Right renal pelvis (tissue), 4 donors: Measurements from ENCODE around the gene PRICKLE2. TPM values are rescaled to one million over a fixed set of nuclear protein-coding genes. Genes with fewer than 3 reads are reported as not detected.
A peak's percentile ranks its signal among the peaks of the same experiment; 100 is the strongest.

Source experiments
- DNase-seq, 4 donors: peaks; one replicate each; pipeline ENCODE4 v3.0.0-alpha.2; 2013; ENCODE audit warnings: low read depth in 4 of 4, low spot score in 3 of 4, missing footprints in 1 of 4
- polyA plus RNA-seq, 4 donors: library from polyadenylated mRNA; unstranded; fragments of 120-200 nt; gene quantifications; one replicate each; pipeline ENCODE4 v1.2.1, GENCODE V29; 2013; ENCODE audit not compliant: insufficient read length in 4 of 4

Gene PRICKLE2
- polyA plus RNA-seq, 4 donors, result 17.4 to 20.3 (median 19.8) TPM

GRCh38 chr3:64191822-64192221 lies 33.4 kb downstream of the PRICKLE2 start:
- no peak for DNase-seq

GRCh38 chr3:64190517-64191515 lies 34.5 kb downstream of the PRICKLE2 start:
- no peak for DNase-seq

GRCh38 chr3:64188810-64189560 lies 36.3 kb downstream of the PRICKLE2 start:
- no peak for DNase-seq

GRCh38 chr3:64187065-64187959 lies 38.0 kb downstream of the PRICKLE2 start:
- peak; percentile 41 to 82 (median 70) for DNase-seq

- no peak for DNase-seq
Measured at GRCh38 chr3:64186667-64187064, 38.6 kb downstream of the PRICKLE2 start.

GRCh38 chr3:64185436-64185835 lies 39.8 kb downstream of the PRICKLE2 start:
- no peak for DNase-seq

DNA sequence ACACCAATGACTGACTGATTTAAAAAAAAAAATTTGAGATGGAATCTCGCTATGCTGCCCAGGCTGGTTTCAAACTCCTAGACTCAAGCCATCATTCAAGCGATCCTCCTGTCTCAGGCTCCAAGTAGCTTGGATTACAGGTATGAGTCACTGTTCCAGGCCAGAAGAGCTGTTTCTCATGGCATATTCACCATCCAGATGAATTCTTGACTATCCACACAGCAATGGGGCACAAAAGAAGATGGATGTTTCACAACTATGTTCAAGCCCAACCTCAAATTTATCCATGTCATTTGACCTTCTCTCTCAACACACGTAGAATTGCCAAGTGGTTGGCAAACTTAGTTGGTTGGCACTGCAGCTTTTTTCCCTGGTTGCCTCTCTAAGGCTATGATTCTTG lies 40.6 kb downstream of the PRICKLE2 start:
- DNase-seq, result no peak

DNA sequence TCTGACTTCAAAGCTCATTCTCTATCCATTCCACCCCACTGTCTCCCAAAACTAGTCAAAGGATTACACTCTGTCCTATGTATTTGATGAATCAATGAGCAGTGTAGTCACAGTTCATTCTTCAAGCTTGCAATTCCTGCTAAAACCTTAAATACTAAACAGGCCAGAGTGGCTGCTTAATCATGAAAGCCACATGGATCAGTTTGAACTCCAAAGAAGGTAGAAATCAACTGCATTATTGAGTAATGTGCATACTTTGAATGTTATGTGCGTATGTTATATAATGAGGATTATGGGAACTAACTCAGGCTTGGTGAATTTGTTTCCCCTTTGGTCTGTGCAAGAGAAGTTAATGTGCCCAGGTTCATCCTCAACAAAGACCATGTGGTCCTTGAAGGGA lies 45.4 kb downstream of the PRICKLE2 start:
- no peak for DNase-seq

DNA sequence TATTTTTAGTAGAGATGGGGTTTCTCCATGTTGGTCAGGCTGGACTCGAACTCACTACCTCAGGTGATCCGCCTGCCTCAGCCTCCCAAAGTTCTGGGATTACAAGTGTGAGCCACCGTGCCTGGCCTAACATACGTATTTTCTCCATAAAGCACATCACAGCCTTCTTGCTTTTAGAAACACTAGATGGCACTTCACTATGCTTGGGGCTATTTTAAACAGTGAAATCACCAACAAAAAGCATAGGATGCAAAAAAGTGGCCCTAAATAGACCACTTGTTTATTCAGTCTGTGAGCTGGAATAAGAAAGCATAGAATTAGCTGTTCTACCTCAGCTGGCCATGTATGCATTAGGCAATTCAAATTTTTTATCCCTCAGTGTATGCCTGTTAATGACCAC lies 46.0 kb downstream of the PRICKLE2 start:
- DNase-seq, result no peak

DNA sequence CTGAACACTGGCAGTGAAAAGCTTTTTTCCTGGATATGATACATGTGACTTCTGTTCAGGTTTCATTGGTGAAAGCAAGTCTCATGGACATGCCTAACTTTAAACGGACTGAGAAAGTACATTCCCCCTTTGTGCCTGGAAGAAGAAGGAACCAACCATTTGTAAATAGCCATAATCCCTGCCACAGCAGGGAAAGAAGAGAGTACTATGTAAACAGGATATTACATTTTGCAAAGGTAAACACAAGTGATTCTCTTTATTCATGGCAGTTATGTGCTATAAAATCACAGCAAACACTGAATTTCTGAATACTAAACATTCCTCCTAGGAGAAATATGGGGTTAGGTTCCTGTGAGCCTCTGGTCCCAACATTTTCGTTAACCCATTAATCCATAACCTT lies 46.8 kb downstream of the PRICKLE2 start:
- DNase-seq, result no peak

DNA sequence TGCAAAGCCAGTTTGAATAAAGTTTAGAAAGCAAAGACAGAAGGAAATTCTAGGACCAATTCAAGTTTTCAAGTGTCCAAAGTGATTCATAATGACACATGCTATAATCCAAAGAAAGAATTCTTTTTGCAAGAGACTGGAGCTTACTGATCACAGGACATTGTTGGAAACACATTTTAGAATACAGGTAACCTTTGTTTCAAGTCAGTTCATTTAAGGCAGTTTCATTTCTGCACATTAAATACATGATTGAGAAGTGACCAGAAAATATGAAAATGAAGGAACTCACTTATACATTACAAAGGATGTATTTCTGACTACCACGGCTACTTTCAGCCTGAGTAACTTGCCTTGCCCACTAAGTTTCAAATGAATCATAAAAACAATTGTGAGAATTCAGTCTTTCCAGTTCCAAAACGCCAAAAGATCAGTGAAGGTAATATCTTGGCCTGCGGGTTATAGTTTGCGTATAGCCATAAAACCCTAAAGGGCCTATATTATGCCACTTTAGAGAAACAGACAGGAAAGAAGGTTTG lies 48.7 kb downstream of the PRICKLE2 start:
- no peak for DNase-seq

DNA sequence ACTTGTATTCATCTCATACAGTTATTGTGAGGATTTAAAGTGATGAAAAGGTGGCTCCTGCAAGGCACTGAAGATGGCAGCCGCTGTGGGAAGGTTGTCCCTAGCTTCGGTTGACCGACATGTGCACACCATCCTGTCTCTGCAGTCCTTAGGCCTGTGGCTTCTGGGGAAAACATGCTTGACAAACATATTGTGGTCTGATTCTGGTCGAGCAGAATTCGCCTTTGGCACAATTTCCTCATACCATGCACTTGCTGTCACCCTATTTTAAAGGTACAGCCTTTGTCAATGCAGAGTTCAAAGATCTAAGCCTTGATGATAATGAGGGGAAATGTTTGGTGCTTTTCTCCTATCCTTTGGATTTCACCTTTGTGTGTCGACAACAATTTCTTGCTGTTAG lies 50.9 kb downstream of the PRICKLE2 start:
- no peak for DNase-seq

DNA sequence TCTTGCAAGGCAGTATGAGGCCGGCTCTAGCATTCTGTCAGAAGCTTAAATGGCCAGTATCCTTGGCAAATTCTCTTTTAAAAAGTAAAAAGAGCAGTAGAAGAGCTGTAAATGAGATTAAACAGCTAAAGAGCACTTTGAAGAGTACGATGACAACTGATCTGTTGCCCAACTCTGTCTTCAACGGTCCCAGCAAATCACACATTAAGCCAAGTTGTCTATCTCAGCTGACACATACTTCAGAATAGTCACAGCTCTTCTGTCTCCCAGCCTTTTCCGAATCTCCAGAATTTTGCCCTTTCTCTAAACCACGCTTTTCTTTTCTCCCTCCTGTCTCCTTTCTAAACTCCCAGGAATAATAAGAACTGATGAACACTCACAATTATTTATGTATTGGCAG lies 51.7 kb downstream of the PRICKLE2 start:
- no peak for DNase-seq

- no peak for DNase-seq
Measured at GRCh38 chr3:64170270-64170669, 55.0 kb downstream of the PRICKLE2 start.

- DNase-seq, result no peak
Measured at GRCh38 chr3:64167868-64168267, 57.4 kb downstream of the PRICKLE2 start.

DNA sequence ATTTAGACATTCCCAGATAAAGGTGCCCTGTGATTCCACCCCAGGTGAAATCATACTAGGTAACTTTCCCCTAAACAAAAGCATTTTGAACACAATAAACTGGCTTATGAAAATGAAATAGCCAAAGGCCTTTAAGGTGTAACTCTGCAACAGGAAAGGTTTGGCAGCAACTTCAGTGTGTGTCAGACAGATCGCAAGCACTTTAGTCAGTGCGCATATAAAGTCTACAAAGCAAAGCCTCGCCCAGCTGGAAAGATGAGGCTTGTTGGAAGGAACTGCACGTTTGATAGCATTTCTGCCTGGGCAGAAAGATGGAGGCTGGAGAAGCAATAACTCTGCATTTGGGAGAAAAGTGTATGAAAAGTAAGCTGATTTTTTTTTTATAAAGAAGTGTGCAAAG lies 57.9 kb downstream of the PRICKLE2 start:
- DNase-seq, result no peak

- no peak for DNase-seq
Measured at GRCh38 chr3:64166584-64167162, 58.6 kb downstream of the PRICKLE2 start.

- no peak for DNase-seq
Measured at GRCh38 chr3:64164349-64164748, 60.9 kb downstream of the PRICKLE2 start.

DNA sequence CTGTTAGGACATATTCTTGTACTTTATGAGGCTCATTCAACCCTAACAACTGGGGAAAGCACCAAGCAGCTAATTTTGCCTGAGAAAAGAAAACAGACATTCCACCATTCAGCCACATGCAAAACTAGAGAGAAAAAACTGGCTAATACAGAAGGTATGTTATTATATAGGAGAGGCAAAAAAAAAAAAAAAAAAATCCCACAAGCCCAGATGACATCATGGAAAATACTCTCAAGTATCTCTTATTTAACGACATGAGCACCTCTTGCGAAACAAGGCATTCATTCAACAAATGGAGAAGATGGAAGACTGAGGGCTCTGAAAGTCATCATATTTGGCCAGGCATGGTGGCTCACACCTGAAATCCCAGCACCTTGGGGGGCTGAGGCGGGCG lies 61.5 kb downstream of the PRICKLE2 start:
- no peak for DNase-seq
